Measurements from ENCODE around the gene SLC12A9.
A peak's percentile ranks its signal among the peaks of the same experiment; 100 is the strongest.
"Not testable (repeated sequence)": the region's sequence is repeated elsewhere in the genome, so short reads cannot be mapped to it uniquely, and the experiment has no call there.

SLC12A9 gene

GRCh38 chr7:100852048-100852872 is at the start of gene SLC12A9:
Gene SLC12A9, plus strand, starts transcription at chr7:100852713. Its CDS starts 1,485 bp downstream, at chr7:100854198.
- peak; percentile 80 to 82 for DNase-seq

DNA sequence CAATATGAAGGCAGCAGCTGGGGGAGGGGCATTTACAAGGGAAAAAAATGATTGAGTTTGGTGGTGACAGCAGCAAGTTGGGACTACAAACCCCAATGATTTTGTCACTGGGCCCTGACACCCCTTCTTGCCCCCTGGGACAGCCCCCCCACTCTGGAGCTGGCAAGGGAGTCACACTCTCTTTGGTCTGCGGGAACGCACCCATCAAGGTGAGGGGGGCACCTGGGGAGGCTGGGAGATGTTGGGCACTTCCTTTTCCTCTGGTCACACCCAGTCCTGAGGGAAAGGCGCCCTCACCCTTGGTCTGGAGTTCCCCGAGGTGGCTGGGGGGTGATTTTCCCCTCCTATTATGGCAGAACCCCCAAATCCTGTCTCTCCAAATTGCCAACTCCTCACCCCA is 49.6 kb upstream of the SLC12A9 start:
- DNase-seq = no peak

DNA sequence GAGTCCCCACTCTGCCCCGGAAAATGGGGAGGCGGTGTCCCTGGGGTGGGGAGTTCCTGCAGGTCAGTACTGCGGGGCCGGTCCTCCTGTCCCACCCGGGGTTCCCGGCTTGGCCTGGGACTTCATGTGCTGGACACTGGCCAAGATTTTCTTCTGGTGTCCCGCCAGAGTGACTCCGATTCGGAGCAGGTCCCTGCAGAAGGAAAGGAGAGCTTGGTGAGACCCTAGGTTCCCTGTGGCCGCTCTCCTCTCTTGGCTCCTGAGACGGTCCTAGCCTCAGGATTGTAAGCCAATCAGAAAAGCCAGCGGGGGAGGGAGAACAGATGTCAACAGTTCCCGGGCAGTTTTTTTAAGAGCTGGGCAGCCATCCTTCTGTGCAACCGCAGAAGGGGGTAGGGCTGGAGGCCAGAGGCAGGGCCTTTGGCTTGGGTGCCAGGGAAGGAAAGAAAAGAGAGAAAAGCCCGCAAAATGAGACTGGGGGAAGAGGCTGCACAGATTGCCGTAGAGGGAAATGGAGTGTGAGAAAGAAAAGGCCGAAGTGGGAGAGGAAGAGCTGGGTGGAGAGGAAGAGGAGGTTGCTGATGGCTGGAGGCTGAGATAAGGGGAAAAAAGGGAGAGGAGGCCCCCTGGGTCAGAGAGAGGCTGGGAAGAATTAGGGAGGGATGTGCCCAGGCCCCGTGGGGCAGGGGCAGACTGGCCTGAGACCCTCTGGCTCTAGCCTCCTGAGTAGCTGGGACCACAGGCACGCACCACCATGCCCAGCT is 48.9 kb upstream of the SLC12A9 start:
- no peak for DNase-seq

DNA sequence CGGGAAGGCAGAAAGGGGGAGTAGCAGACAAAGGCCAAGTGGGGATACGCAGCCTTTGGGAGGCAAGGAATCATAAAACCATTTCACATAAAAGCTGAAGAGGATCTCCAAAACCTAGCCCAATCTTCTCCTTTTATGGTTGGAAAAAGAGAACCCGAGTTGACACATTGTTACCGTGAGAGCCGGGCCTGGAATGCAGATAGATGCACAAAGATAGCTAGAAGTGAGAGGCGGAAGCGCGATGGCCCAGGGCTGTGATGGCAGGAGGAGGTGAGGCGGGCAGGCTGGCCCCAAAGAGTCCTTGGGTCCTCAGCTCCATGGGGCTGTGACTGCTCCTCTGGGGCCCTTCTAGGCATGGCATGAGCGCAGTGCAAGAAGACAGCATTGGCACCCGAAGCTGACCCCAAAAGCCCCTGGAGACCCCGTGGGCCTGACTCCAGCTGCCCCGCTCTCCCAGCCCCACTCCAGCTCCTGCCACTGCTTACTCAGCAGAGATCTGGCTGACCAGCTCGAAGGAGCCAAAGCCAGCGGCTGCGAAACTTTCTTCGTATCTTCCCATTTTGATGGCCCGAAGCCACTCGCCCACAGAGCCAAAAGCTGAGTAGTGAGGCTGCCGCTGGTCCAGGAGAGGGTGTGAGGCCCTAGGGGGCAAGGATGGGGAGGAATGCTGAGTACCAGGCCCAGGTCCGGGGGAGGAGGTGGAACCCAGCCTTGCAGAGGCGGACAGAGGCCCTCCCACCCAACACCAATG is 47.7 kb upstream of the SLC12A9 start:
- DNase-seq = no peak

- DNase-seq = no peak
Observed at GRCh38 chr7:100806276-100806675, 46.2 kb upstream of the SLC12A9 start.

GRCh38 chr7:100806883-100807282 is 45.6 kb upstream of the SLC12A9 start:
- DNase-seq = not testable (repeated sequence)

DNA sequence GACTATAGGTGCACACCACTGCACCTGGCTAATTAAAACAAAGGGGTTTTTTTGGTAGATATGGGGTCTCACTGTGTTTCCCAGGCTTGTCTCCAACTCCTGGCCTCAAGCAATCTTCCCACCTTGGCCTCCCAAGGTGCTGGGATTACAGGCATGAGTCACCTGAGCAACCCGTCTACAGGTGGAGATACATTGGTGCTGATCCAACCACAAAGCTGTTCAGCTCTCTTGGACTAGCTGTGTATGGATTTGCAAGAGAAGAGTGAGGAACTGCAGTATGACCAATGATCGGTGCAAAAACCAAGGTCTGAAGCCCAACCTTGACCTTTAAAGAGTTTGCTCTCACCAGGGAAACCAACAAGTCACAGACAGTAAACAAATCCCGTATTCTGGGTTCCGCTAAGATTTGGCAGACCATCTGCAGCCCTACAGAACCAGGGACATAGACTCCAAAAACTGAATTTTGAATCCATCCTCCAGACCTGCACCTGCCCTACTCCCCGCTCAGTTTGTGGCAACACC is 44.1 kb upstream of the SLC12A9 start:
- no peak for DNase-seq

- DNase-seq = no peak
Observed at GRCh38 chr7:100811480-100811879, 41.0 kb upstream of the SLC12A9 start.

- DNase-seq = no peak
Observed at GRCh38 chr7:100812729-100813128, 39.8 kb upstream of the SLC12A9 start.

DNA sequence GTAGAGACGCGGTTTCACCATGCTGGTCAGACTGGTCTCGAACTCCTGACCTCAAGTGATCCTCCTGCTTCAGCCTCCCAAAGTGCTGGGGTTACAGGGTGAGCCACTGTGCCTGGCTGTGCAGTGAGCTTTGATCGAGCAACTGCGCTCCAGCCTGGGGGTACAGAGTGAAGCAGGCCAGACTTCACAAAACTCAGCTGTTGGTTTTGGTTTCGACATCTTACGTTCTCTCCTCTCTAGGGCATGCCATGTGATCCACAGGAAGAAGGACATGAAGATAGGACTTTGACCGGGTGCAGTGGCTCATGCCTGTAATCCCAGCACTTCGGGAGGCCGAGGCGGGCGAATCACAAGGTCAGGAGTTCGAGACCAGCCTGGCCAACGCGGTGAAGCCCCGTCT is 36.0 kb upstream of the SLC12A9 start:
- DNase-seq = not testable (repeated sequence)

DNA sequence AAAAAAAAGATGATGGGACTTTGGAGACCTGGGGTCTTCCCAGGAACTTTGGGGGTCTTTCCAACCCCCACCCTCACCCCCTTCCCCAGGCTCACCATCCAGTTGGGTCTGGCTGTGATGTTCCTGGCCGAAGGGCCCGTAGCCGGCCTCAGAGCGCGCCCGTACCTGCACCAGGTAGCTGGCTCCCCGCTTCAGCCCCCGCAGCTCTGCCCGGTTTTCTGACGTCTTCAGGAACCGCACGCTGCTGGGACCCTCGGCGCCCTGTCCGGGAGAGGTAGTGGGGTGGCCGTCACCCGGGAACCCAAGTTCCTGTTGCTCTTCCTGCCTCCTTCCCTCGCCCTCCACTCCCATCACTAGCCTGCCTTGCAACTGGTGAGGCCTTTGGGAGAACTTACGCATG is 35.4 kb upstream of the SLC12A9 start:
- no peak for DNase-seq

GRCh38 chr7:100818366-100818765 is 34.1 kb upstream of the SLC12A9 start:
- DNase-seq = no peak

GRCh38 chr7:100818825-100819224 is 33.7 kb upstream of the SLC12A9 start:
- no peak for DNase-seq

DNA sequence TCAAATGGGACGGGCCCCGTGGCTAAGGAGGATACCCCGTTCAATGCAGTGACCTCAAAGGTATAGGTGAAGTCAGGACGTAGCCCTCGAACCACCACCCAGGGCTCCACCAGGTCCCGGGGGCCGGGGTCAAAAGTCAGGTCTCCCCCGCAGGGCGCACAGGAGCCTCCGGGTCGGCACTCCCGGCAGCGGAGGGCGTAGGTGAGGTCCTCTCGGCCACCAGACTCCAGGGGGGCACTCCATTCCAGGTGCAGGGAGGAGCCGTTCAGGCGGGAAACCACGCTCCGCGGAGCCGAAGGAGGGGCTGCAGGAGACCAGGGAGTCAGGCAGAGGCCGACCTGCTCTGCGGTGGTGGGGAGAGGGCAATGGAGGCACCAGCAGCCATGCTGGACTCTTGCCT is 32.9 kb upstream of the SLC12A9 start:
- DNase-seq = no peak

GRCh38 chr7:100822236-100823139 is 30.0 kb upstream of the SLC12A9 start:
- DNase-seq = no peak

DNA sequence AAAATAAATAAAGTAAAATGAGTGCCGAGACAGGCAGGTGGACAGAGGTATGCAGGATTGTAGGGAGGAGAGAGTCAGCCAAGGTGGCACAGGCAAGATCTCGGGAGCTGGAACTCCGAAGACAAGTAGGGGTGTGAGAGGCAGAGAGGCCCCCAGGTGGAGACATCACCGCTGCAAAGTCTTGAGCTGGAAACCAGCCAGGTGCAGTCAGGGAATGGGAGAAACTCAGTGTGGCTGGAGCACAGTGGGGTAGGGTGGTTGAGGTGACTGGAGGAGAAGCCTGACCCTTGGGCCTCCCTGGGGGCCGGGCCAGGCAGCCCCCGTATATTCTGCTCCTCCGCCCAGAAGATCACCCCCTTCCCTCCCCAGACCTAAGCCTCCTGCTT is 29.4 kb upstream of the SLC12A9 start:
- no peak for DNase-seq

DNA sequence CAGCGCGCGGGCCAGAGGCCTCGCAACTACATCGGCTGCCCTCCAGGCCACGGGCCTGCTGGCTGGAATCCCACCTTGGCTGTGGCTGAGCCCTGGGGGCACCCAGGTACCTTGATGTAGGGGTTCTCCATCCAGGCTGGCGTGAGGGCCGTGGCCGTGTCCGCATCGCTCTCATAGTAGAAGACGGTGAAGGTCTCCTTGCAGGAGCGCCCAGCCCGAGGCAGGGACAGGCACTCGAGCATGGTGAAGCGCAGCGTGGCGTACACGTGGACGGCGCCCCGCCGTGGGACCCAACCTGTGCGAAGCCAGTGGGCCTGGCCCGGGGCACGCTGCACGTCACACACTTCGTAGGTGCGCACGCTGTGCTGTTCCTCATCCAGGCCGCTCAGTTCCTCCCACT is 29.0 kb upstream of the SLC12A9 start:
- no peak for DNase-seq

GRCh38 chr7:100824499-100825214 is 27.9 kb upstream of the SLC12A9 start:
- no peak for DNase-seq

DNA sequence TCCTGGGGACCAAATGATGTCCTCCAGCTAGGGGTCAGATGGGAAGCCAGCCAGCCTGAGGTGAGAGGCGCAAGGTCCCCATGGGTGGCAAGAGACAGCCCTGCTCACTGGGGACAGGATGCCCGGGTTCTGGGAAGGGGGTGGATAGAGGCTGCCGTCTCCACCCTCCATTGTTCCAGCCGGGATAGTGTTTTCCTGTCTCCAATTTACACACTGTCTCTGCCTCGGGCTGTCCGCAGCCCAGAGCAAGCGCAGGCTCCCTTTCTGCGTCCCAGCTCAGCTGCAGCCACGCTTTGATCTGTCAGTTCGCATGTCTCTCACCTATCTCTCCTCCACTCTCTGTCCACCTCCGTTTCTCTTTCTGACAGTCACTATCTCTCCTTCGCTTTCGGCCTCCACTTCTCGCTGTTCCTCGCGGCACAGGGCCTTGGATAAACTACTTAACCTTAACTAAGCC is 27.3 kb upstream of the SLC12A9 start:
- no peak for DNase-seq

DNA sequence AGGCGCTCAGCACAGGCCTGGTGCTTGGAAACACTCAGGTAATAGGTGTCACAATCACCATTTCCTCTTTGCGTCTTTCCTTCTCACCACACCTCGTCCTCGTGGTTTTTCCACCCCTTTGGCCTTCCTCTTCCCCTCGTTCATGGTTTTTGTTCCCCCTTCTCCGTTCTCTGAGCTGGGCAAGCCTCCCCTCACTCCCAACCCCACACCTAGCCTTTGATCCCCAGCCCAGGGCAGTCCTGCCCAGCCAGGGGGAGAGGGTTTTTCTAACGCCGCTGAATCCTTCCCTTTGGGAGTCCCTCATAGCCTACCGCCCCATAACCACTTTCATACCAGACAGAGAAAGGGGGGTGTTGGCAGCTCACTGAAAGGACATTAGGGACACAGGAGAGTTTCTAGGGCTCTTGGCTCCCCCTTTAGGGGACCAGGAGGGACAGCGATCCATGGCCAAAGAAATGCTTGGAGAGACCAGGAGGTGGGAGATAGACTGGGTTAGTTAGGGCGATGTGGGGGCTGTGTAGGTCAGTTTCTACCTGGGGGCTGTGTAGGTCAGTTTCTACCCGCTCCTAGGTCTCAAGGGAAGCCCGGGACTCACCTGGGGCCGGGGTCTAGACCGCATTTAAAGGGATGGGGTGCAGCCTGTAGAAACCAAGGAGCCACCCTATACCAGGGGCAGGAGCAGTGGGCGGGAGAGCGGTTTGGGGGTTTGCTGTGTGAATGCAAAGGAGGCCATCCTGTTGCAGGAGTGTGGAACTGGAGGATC is 26.6 kb upstream of the SLC12A9 start:
- DNase-seq = no peak

Measured in activated CD4-positive, alpha-beta T cell treated with anti-CD3 and anti-CD28 coated beads, Interleukin-2, amount 50 U/mL, for 4 hours (primary cell).